Prostate gland (tissue), 2 donors: ENCODE results near the gene EDNRA.

Experiments used
- CTCF ChIP-seq, 4 experiments: fragments of 200-600 bp in 2 of 4; fragments of 450-650 bp in 2 of 4; sonication (generic) in 2 of 4; IDR thresholded peaks; 1 replicate in 3 of 4; 2 replicates in 1 of 4; pipeline ENCODE4 v1.5.1; 2016 to 2019; ENCODE audit warnings: antibody characterized with exemption in 4 of 4, mild to moderate bottlenecking in 2 of 4, moderate library complexity in 2 of 4
- POLR2A ChIP-seq: fragments of 450-650 bp; IDR thresholded peaks from one replicate; pipeline ENCODE4 v1.6.1; 2016; ENCODE audit warnings: antibody characterized with exemption, mild to moderate bottlenecking
- POLR2AphosphoS5 ChIP-seq: sonication (generic); formaldehyde crosslinking; IDR thresholded peaks from one replicate; pipeline ENCODE4 v1.6.1; 2017; ENCODE audit warnings: antibody characterized with exemption

DNA sequence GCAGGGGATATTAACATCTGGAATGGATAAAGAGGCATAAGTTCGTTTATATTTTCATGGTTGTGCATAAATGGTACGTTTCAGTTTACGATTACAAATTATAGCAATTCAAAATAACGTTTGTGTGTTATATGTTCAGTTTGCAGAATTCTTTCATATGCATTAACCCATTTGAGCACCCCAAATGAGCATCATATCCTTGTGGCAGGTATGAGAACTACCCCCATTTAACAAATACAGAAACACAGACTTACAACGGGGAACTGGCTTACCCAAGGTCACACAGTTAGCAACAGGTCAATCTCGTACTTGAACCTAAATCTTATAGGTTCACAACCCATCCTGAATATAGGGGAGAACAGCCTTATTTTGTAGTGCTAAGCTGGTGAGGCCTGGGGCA lies 33.1 kb downstream of the EDNRA start:
- TF ChIP-seq CTCF (IDR thresholded peaks at IDR 0.05) (no peak), POLR2AphosphoS5 (no peak), POLR2A (no peak)
